Choroid plexus epithelial cell (primary cell): ENCODE data around the gene TBX4.

ENCODE experiments used
- DNase-seq: peaks from one replicate; pipeline ENCODE4 v3.0.0-alpha.2; 2010; ENCODE audit warnings: low read depth
- H3K4me3 ChIP-seq: 2 replicates; pipeline ENCODE4 v1.5.1; 2011; ENCODE audit warnings: low read depth, mild to moderate bottlenecking, control low read depth, low read length, moderate library complexity
- CTCF ChIP-seq: conservative IDR thresholded peaks from 2 replicates; pipeline ENCODE4 v1.5.1; 2011; ENCODE audit warnings: low read depth, mild to moderate bottlenecking, control low read depth, inconsistent platforms, low read length, moderate library complexity

TBX4 gene

GRCh38 chr17:61528171-61528570 is 75.9 kb downstream of the TBX4 start:
- no peak overlapping the region for H3K4me3 ChIP-seq
- no peak for DNase-seq
- TF ChIP-seq CTCF: no peak

- no peak for TF ChIP-seq CTCF
- H3K4me3 ChIP-seq: no peak overlapping the region
- DNase-seq: no peak
Observed at GRCh38 chr17:61531223-61531622, 79.0 kb downstream of the TBX4 start.

GRCh38 chr17:61532826-61533225 is 80.6 kb downstream of the TBX4 start:
- no peak for TF ChIP-seq CTCF
- no peak for DNase-seq
- H3K4me3 ChIP-seq: no peak overlapping the region

GRCh38 chr17:61533797-61534196 is 81.6 kb downstream of the TBX4 start:
- H3K4me3 ChIP-seq: no peak overlapping the region
- no peak for TF ChIP-seq CTCF
- no peak for DNase-seq

GRCh38 chr17:61534414-61534813 is 82.2 kb downstream of the TBX4 start:
- no peak overlapping the region for H3K4me3 ChIP-seq
- no peak for DNase-seq
- no peak for TF ChIP-seq CTCF
